ENCODE data around the gene CHRM4.
"Not testable (repeated sequence)": the region's sequence is repeated elsewhere in the genome, so short reads cannot be mapped to it uniquely, and the experiment has no call there.

The CHRM4 gene

GRCh38 chr11:46381819-46382645, 9.5 kb downstream of the CHRM4 start:
- Histone ChIP-seq H4K20me1 (peaks cover 0 to 79% (median 34%) of the 10 kb centered on the region in 11 experiments; a peak in 19 of 22 replicates), H3K9me3 (replicated peaks in 1 of 11) (no peaks in the 10 kb centered on the region), H3K27ac (peak overlapping the region in 9 of 11 experiments; percentile 25 to 91 (median 88); a peak in 17 of 22 replicates), H3K4me2 (peak overlapping the region; percentile 90 to 100 (median 98)), H3K4me1 (peaks cover 26 to 56% (median 45%) of the 10 kb centered on the region in 10 experiments), H3K27me3 (peaks cover 16 to 30% (median 18%) of the 10 kb centered on the region in 11 experiments), H3K4me3 (peak overlapping the region; percentile 52 to 79 (median 74)), H3K9ac (peak overlapping the region; percentile 60 to 94 (median 89)), H3K36me3 (peaks cover 15 to 28% (median 21%) of the 10 kb centered on the region in 11 experiments)
- no peak for TF ChIP-seq Cebpa-rat (IDR thresholded peaks at IDR 0.05)

DNA sequence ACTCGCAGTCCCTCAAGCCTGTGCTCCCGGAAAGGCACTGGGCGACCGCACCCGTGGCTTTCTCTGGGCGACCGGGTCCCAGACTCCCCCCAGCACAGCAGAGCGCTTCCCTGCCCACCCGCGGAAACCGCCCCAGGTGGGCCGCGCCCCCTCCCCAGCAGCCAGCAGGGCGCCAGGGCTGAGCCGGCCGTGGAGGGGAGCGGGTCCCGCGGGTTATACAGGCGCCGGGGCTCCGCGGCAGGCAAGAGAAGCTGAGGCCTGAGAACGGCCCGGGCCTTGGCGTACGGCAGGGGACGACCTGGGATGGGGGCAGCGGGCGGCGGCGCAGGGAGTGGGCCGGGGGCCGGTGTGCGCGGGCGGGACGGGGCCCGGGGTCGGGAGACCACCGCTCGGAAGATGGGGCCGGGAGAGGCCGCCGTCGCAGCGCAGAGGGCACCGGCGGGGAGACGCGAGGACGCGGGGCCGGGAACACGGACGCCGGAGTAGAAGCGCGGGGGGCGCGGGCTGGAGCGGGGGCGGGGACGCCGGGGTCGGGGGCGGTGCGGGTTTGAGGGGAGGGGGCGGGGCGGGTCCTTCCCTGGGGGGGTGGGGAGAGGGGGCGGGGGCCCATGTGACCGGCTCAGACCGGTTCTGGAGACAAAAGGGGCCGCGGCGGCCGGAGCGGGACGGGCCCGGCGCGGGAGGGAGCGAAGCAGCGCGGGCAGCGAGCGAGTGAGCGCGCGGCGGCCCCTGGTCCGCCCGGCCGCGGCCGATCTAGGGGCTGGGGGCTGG, 10.3 kb downstream of the CHRM4 start, which contains the start of gene MDK:
MDK (plus strand) TSS at position 622 of the 771 bp plus-strand sequence. CDS start 389 bp downstream, outside the sequence.
- H3K4me1 ChIP-seq = peaks cover 26 to 56% (median 45%) of the 10 kb centered on the region in 10 experiments
- peak within 1 kb of the TSS; percentile 78 to 94 (median 89) for H3K9ac ChIP-seq
- H3K4me3 ChIP-seq = peak within 1 kb of the TSS; percentile 71 to 79 (median 76)
- H3K9me3 ChIP-seq (replicated peaks in 1 of 11) = no peaks in the 10 kb centered on the region
- H3K27me3 ChIP-seq = peaks cover 8 to 22% (median 10%) of the 10 kb centered on the region in 11 experiments
- peaks cover 22 to 36% (median 29%) of the 10 kb centered on the region in 11 experiments for H3K36me3 ChIP-seq
- H3K4me2 ChIP-seq = peak within 1 kb of the TSS; percentile 97 to 100 (median 99)
- H4K20me1 ChIP-seq = peaks cover 0 to 80% (median 34%) of the 10 kb centered on the region in 11 experiments; a peak in 18 of 22 replicates
- no peak for TF ChIP-seq Cebpa-rat (IDR thresholded peaks at IDR 0.05)
- H3K27ac ChIP-seq = peak within 1 kb of the TSS; percentile 72 to 92 (median 90)

- peaks cover 0 to 86% (median 34%) of the 10 kb centered on the region in 11 experiments; a peak in 18 of 22 replicates for H4K20me1 ChIP-seq
- no peak for TF ChIP-seq Cebpa-rat (IDR thresholded peaks at IDR 0.05)
- H3K9me3 ChIP-seq (replicated peaks in 1 of 11) = no peaks in the 10 kb centered on the region
- peak overlapping the region; percentile 71 to 79 (median 76) for H3K4me3 ChIP-seq
- H3K4me2 ChIP-seq = peak overlapping the region; percentile 94 to 100 (median 99)
- H3K9ac ChIP-seq = peak overlapping the region; percentile 78 to 94 (median 89)
- H3K27ac ChIP-seq = peak overlapping the region; percentile 72 to 92 (median 88)
- H3K27me3 ChIP-seq = peaks cover under 1 to 19% (median 3%) of the 10 kb centered on the region in 11 experiments; a peak in 17 of 22 replicates
- H3K36me3 ChIP-seq = peaks cover 30 to 44% (median 36%) of the 10 kb centered on the region in 11 experiments
- peaks cover 26 to 56% (median 45%) of the 10 kb centered on the region in 10 experiments for H3K4me1 ChIP-seq
Measured at GRCh38 chr11:46380340-46381047, 11.1 kb downstream of the CHRM4 start.

- Histone ChIP-seq H3K4me1 (peaks cover 26 to 56% (median 45%) of the 10 kb centered on the region in 10 experiments), H3K36me3 (peaks cover 38 to 52% (median 44%) of the 10 kb centered on the region in 11 experiments), H4K20me1 (peaks cover 0 to 90% (median 34%) of the 10 kb centered on the region in 11 experiments; a peak in 18 of 22 replicates), H3K9ac (peak overlapping the region in 9 of 11 experiments; percentile 45 to 94 (median 89); a peak in 14 of 22 replicates), H3K4me2 (peak overlapping the region; percentile 94 to 100 (median 99)), H3K27me3 (peaks cover 0 to 19% (median 0%) of the 10 kb centered on the region in 11 experiments; a peak in 7 of 22 replicates), H3K27ac (peak overlapping the region in 9 of 11 experiments; percentile 15 to 92 (median 86); a peak in 14 of 22 replicates), H3K4me3 (peak overlapping the region in 2 of 10 experiments; percentile 77 to 79; a peak in 3 of 20 replicates)
- H3K9me3 ChIP-seq (replicated peaks in 1 of 11) = not testable (repeated sequence)
Measured at GRCh38 chr11:46379482-46380293, 11.9 kb downstream of the CHRM4 start.

DNA sequence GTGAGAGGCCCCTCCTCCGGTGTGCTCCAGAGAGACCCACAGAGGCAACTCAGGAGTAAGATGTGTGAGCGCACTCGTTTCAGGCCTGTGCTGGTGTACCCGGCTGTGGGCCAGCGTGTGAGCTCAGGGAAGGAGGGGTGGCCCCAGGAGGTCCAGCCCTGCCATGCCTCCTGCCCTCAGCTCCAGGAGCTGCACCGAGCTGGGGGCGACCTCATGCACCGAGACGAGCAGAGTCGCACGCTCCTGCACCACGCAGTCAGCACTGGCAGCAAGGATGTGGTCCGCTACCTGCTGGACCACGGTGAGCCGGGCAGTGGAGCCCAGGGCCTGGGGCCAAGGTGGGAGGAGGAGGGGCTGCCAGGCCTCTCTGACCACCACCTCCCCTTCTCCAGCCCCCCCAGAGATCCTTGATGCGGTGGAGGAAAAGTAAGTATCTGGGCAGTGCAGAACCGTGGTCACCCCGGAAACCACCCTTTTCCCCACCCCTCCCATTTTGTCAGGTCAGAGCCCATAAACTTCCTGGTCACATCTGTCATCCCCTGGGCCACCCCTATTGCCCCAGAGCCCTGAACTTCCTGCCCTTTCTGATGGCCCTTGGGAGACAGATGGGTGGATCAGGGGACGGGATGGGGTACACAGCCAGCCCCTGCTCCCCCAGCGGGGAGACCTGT, 12.6 kb downstream of the CHRM4 start:
- H3K27ac ChIP-seq = peak overlapping the region in 8 of 11 experiments; percentile 15 to 92 (median 74); a peak in 11 of 22 replicates
- H3K4me2 ChIP-seq = peak overlapping the region; percentile 94 to 100 (median 99)

GRCh38 chr11:46378296-46378695, 13.3 kb downstream of the CHRM4 start:
- H3K36me3 ChIP-seq = peaks cover 52 to 60% (median 56%) of the 10 kb centered on the region in 11 experiments
- peak overlapping the region in 10 of 11 experiments; percentile 94 to 100 (median 99); a peak in 20 of 22 replicates for H3K4me2 ChIP-seq
- H3K27ac ChIP-seq = peak overlapping the region in 2 of 11 experiments; percentile 59 to 90; a peak in 1 of 22 replicates
- H3K4me1 ChIP-seq = peaks cover 26 to 51% (median 40%) of the 10 kb centered on the region in 10 experiments
- peaks cover 0 to 19% (median 0%) of the 10 kb centered on the region in 11 experiments; a peak in 7 of 22 replicates for H3K27me3 ChIP-seq
- H3K4me3 ChIP-seq = no peak overlapping the region
- H3K9me3 ChIP-seq (replicated peaks in 1 of 11) = no peaks in the 10 kb centered on the region
- peaks cover 0 to 93% (median 34%) of the 10 kb centered on the region in 11 experiments; a peak in 18 of 22 replicates for H4K20me1 ChIP-seq
- H3K9ac ChIP-seq = 0 out of 22 replicates have a peak overlapping the region, but pooled peaks of 1 of the 11 experiments have one; percentile 9
- TF ChIP-seq Cebpa-rat (IDR thresholded peaks at IDR 0.05) = no peak

More for the DNA sequence above, 12.6 kb downstream of the CHRM4 start:
- H3K4me1 ChIP-seq = peaks cover 26 to 55% (median 44%) of the 10 kb centered on the region in 10 experiments
- no peak for TF ChIP-seq Cebpa-rat (IDR thresholded peaks at IDR 0.05)
- peak overlapping the region in 5 of 11 experiments; percentile 9 to 92 (median 88); a peak in 7 of 22 replicates for H3K9ac ChIP-seq
- no peak overlapping the region for H3K4me3 ChIP-seq
- H3K36me3 ChIP-seq = peaks cover 45 to 58% (median 52%) of the 10 kb centered on the region in 11 experiments
- H3K27me3 ChIP-seq = peaks cover 0 to 19% (median 0%) of the 10 kb centered on the region in 11 experiments; a peak in 7 of 22 replicates
- peaks cover 0 to 90% (median 36%) of the 10 kb centered on the region in 11 experiments; a peak in 18 of 22 replicates for H4K20me1 ChIP-seq
- no peaks in the 10 kb centered on the region for H3K9me3 ChIP-seq (replicated peaks in 1 of 11)

All from BLaER1 treated with 17β-estradiol and CSF1 and Interleukin-3, amounts not matched to agents 10 nM and 100 nM (cell line).